Transverse colon (tissue), 3 donors: ENCODE results near the gene AP4B1.

ENCODE experiments used
- CTCF ChIP-seq, 5 experiments: fragments of 200-600 bp in 3 of 5; fragments of 450-650 bp in 2 of 5; sonication (generic) in 3 of 5; IDR thresholded peaks; 1 replicate in 2 of 5; 2 replicates in 3 of 5; pipeline ENCODE4 v1.5.1; 2016 to 2017; ENCODE audit warnings: antibody characterized with exemption in 5 of 5, inconsistent platforms in 3 of 5, mild to moderate bottlenecking in 2 of 5, moderate library complexity in 1 of 5
- POLR2A ChIP-seq: fragments of 450-650 bp; IDR thresholded peaks from one replicate; pipeline ENCODE4 v1.6.1; 2016; ENCODE audit warnings: antibody characterized with exemption, mild to moderate bottlenecking, moderate library complexity

DNA sequence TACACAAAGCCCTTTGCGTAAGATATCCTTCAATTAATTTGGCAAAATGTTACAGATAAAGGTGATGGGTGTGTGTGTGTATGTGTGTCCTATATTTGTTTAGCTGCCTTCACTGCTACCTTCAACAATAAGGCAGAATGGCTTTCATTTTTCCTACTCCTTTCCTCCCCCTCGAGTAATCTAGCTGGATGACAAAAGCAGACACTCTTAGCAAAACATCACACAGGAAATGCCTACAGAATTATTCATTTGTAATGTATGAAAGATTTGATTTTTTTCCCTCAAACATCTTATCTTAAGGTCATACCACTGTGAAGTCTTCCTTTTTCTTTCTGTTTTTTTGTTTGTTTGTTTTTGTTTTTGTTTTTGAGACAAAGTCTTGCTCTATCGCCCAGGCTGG is 43.7 kb downstream of the AP4B1 start:
- TF ChIP-seq CTCF (IDR thresholded peaks at IDR 0.05) = no peak
- TF ChIP-seq POLR2A = no peak
